ENCODE results near the gene TMEM26.

DNA sequence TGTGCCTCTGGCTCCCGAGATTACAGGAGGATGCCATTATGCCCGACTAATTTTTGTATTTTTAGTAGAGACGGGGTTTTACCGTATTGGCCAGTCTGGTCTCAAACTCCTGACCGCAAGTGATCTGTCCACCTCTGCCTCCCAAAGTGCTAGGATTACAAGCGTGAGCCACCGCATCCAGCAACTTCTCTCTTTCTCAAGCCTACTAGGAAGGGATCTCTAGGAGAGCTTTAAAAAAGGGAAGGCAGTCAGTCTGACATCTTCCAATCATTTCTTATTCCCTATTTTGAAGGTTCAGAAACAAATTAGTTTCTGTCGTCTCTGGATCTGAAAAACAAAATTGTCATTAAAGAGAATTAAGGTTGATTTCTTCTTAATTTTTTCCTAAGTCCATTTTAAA, 2.5 kb upstream of the TMEM26 start:
- TF ChIP-seq POLR2AphosphoS5 (IDR thresholded peaks at IDR 0.05) (no peak), EP300 (IDR thresholded peaks at IDR 0.05) (no peak)
- TF ChIP-seq, protein P1, sequence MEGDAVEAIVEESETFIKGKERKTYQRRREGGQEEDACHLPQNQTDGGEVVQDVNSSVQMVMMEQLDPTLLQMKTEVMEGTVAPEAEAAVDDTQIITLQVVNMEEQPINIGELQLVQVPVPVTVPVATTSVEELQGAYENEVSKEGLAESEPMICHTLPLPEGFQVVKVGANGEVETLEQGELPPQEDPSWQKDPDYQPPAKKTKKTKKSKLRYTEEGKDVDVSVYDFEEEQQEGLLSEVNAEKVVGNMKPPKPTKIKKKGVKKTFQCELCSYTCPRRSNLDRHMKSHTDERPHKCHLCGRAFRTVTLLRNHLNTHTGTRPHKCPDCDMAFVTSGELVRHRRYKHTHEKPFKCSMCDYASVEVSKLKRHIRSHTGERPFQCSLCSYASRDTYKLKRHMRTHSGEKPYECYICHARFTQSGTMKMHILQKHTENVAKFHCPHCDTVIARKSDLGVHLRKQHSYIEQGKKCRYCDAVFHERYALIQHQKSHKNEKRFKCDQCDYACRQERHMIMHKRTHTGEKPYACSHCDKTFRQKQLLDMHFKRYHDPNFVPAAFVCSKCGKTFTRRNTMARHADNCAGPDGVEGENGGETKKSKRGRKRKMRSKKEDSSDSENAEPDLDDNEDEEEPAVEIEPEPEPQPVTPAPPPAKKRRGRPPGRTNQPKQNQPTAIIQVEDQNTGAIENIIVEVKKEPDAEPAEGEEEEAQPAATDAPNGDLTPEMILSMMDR (IDR thresholded peaks at IDR 0.05): no peak

Measured in esophagus muscularis mucosa (tissue), 4 donors.